Measurements from ENCODE around the gene SPATA9.
"Not testable (repeated sequence)": the region's sequence is repeated elsewhere in the genome, so short reads cannot be mapped to it uniquely, and the experiment has no call there.

Gene SPATA9

DNA sequence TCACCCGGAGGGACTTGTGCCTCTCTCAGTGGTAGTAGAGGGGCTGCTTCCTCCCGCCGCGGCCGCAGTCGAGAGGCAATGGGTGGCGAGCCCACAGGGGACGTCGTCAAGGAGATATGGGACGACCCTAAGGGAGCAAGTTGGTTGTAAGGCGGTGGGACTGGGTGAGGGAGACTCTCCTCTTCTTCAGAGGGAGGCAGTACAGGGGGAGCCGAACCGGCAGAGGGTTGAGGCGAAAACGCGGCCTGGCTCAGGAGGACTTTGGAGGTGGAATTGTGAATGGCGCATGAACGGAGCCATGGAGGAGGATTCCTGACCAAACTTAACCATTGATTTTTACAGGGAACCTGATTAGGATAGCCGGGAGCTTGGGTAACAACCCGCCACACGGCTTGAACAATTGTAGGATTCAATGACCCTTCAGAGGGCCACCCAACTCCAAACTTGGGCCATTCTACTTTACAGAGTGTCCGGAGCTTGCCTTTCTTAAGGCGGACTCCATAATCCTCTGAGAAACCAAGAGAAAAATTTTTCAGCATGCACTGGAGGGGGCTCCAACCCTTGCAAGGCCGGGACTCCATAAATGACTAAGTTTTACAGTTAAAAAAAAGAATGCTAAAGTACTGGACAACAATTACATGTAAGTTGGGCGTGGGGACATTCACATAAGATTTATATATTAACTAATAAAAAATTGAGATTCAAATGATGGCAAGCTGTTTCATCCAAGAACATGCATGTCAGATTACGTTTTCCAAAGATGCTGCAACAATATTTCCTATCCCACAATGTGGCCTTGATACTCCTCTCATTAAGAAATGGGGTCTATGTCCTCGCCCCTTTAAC, 28.9 kb upstream of the SPATA9 start:
- Histone ChIP-seq H3K9ac (ENCODE audit: insufficient read length) (no peak overlapping the region), H3K9me3 (ENCODE audit: low read depth, low read length) (no peaks in the 10 kb centered on the region), H3K36me3 (ENCODE audit: insufficient read depth, low read length) (peaks cover 3% of the 10 kb centered on the region; the same call in 1 of the 2 replicates), H3K4me3 (no peak overlapping the region), H3K27ac (no peak overlapping the region; the same call in 1 of the 2 replicates)
- TF ChIP-seq EZH2 (IDR thresholded peaks at IDR 0.05) (no peak), FOXP2 (optimal IDR thresholded peaks at IDR 0.05; ENCODE audit: control extremely low read depth, extremely low read length, insufficient read depth) (no peak), POLR2AphosphoS5 (IDR thresholded peaks at IDR 0.05; ENCODE audit: borderline replicate concordance, low read depth, low read length) (no peak)
- DNase-seq (ENCODE audit: low read depth, low spot score), result no peak

- H3K36me3 ChIP-seq (ENCODE audit: insufficient read depth, low read length); H3K9ac ChIP-seq (ENCODE audit: insufficient read length); H3K9me3 ChIP-seq (ENCODE audit: low read depth, low read length); H3K4me3 ChIP-seq; H3K27ac ChIP-seq; DNase-seq (ENCODE audit: low read depth, low spot score): not testable (repeated sequence)
Observed at GRCh38 chr5:95710651-95711500, 28.1 kb upstream of the SPATA9 start.

GRCh38 chr5:95709967-95710650, 27.3 kb upstream of the SPATA9 start:
- no peak overlapping the region for H3K4me3 ChIP-seq
- DNase-seq (ENCODE audit: low read depth, low spot score), result no peak
- H3K27ac ChIP-seq, result no peak overlapping the region
- TF ChIP-seq FOXP2 (optimal IDR thresholded peaks at IDR 0.05; ENCODE audit: control extremely low read depth, extremely low read length, insufficient read depth), result no peak
- TF ChIP-seq POLR2AphosphoS5 (IDR thresholded peaks at IDR 0.05; ENCODE audit: borderline replicate concordance, low read depth, low read length), result no peak
- no peak for TF ChIP-seq EZH2 (IDR thresholded peaks at IDR 0.05)
- H3K9ac ChIP-seq (ENCODE audit: insufficient read length), result no peak overlapping the region
- peaks cover 3% of the 10 kb centered on the region; the same call in 1 of the 2 replicates for H3K36me3 ChIP-seq (ENCODE audit: insufficient read depth, low read length)
- H3K9me3 ChIP-seq (ENCODE audit: low read depth, low read length), result no peaks in the 10 kb centered on the region

DNA sequence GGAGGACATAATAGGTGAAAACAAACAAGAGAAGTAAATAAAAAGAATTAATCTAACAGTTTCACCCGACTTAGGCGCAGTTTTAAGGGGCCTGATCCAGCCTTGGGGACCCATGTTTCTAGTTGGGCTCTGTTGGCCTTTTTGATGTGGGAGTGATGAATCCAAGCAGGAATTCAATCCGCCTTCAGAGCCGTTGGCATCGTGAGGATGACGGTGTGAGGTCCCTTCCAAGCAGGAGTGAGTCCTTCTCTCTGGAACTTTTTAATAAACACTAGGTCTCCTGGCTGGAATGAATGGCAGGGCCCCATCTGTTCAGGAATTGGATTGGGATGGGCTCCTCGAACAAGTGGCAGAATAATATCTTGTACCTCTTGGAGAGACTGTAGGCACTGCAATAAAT, 26.1 kb upstream of the SPATA9 start:
- H3K9ac ChIP-seq (ENCODE audit: insufficient read length), result no peak overlapping the region
- H3K27ac ChIP-seq, result no peak overlapping the region
- DNase-seq (ENCODE audit: low read depth, low spot score), result no peak
- TF ChIP-seq FOXP2 (optimal IDR thresholded peaks at IDR 0.05; ENCODE audit: control extremely low read depth, extremely low read length, insufficient read depth), result no peak
- TF ChIP-seq EZH2 (IDR thresholded peaks at IDR 0.05), result no peak
- no peak for TF ChIP-seq POLR2AphosphoS5 (IDR thresholded peaks at IDR 0.05; ENCODE audit: borderline replicate concordance, low read depth, low read length)
- H3K9me3 ChIP-seq (ENCODE audit: low read depth, low read length), result no peaks in the 10 kb centered on the region
- H3K36me3 ChIP-seq (ENCODE audit: insufficient read depth, low read length), result no peaks in the 10 kb centered on the region
- H3K4me3 ChIP-seq, result no peak overlapping the region

DNA sequence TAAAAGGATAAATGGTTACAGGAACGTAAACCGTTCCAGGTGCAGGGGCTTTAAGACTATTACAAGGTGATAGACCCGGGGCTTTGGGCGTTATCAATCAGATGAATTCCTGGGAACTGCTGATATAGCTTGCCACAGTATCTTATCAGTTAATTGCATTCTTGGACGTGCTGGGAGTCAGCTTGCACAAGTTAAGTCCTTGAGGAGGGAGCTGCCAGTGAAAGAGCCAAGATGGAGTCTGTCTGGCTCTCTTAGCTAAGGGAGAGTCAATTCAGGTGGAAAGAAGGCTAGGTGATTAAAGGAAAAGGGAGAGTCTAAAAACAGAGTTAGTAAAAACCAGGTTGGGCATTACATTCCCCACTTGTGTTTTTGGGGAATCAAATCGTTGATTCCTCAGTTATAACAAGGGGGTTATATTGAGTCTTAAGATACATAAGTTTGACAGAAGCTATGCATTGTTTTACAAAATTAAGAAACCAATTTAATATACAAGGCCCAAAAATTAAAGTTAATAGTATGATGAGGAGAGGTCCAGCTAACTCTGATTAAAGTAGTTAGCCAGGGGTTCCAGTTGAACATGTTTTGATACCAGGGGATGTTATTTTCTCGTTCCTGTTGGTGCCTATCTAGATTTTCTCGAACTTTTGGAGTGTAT, 24.9 kb upstream of the SPATA9 start:
- not testable (repeated sequence) for H3K9me3 ChIP-seq (ENCODE audit: low read depth, low read length); DNase-seq (ENCODE audit: low read depth, low spot score)

GRCh38 chr5:95707055-95707454, 24.3 kb upstream of the SPATA9 start:
- TF ChIP-seq POLR2AphosphoS5 (IDR thresholded peaks at IDR 0.05; ENCODE audit: borderline replicate concordance, low read depth, low read length), result no peak
- no peak for TF ChIP-seq FOXP2 (optimal IDR thresholded peaks at IDR 0.05; ENCODE audit: control extremely low read depth, extremely low read length, insufficient read depth)
- no peak for TF ChIP-seq EZH2 (IDR thresholded peaks at IDR 0.05)
- Histone ChIP-seq H3K36me3 (ENCODE audit: insufficient read depth, low read length) (no peaks in the 10 kb centered on the region), H3K9me3 (ENCODE audit: low read depth, low read length) (no peaks in the 10 kb centered on the region), H3K27ac (peak overlapping the region; percentile 84; the same call in 1 of the 2 replicates), H3K9ac (ENCODE audit: insufficient read length) (peak overlapping the region; percentile 1), H3K4me3 (no peak overlapping the region)
- DNase-seq (ENCODE audit: low read depth, low spot score), result no peak

More for the DNA sequence above, 24.9 kb upstream of the SPATA9 start:
- not testable (repeated sequence) for H3K4me3 ChIP-seq; H3K36me3 ChIP-seq (ENCODE audit: insufficient read depth, low read length); H3K27ac ChIP-seq; H3K9ac ChIP-seq (ENCODE audit: insufficient read length)

- H3K27ac ChIP-seq, result not testable (repeated sequence)
Observed at GRCh38 chr5:95706196-95706595, 23.4 kb upstream of the SPATA9 start.

DNA sequence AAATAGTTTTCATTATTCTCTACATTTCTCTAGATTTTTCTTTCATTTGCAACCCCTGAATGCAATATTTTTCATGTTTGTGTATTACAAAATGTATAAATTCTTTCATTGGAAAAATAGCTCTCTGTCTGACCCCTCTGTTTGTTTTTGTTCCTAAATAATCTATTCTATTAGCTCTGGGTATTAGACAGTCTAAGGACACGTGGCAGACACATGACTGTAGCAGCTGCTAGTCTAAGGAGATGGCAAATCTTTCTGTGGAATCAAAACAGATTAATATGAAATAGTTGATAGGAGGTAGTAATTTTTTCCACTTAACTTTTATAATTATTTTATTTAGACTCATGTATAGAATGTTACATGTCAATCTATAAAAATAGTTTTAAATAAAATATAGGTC, 21.4 kb upstream of the SPATA9 start:
- no peak for DNase-seq (ENCODE audit: low read depth, low spot score)
- TF ChIP-seq FOXP2 (optimal IDR thresholded peaks at IDR 0.05; ENCODE audit: control extremely low read depth, extremely low read length, insufficient read depth) (no peak), EZH2 (IDR thresholded peaks at IDR 0.05) (no peak)
- H3K9me3 ChIP-seq (ENCODE audit: low read depth, low read length), result no peaks in the 10 kb centered on the region
- no peak overlapping the region for H3K4me3 ChIP-seq
- H3K36me3 ChIP-seq (ENCODE audit: insufficient read depth, low read length), result no peaks in the 10 kb centered on the region
- H3K27ac ChIP-seq, result no peak overlapping the region
- no peak overlapping the region for H3K9ac ChIP-seq (ENCODE audit: insufficient read length)

More at GRCh38 chr5:95706196-95706595, 23.4 kb upstream of the SPATA9 start:
- H3K9ac ChIP-seq (ENCODE audit: insufficient read length); H3K4me3 ChIP-seq; DNase-seq (ENCODE audit: low read depth, low spot score); H3K36me3 ChIP-seq (ENCODE audit: insufficient read depth, low read length); H3K9me3 ChIP-seq (ENCODE audit: low read depth, low read length): not testable (repeated sequence)

Measured in SK-N-MC (cell line).